K562 (cell line): ENCODE results near the gene MPZL1. TPM values are rescaled to one million over a fixed set of nuclear protein-coding genes. Genes with fewer than 3 reads are reported as not detected.

Experiments
- ATAC-seq: fragments of 200-7000 bp; cut with Tn5 transposase; 3 replicates; pipeline ENCODE4 v1.9.1; 2020; ENCODE audit warnings: moderate library complexity
- BruUV-seq: library from RNA; stranded (reverse); fragments of 400-500 nt; replicated peaks from 2 replicates; lab custom pipeline; 2021; lab: Mats Ljungman, UMichigan
- CTCF ChIA-PET: fragments of 300-600 bp; formaldehyde crosslinking; extraction: SDS; loops from one replicate; lab custom pipeline; 2021; ENCODE audit warnings: low intra/inter-chr PET ratio; lab: Yijun Ruan, JAX
- POLR2A ChIA-PET: fragments of 300-600, 350-650 bp; sonication (Branson Sonifier 250); formaldehyde crosslinking; extraction: SDS; loops from one replicate; lab custom pipeline; 2021; ENCODE audit warnings: antibody characterized with exemption, inconsistent platforms; lab: Yijun Ruan, JAX
- DNase-seq, 4 experiments: peaks; one replicate each; pipeline versions ENCODE4 v3.0.0 to v3.0.0-alpha.2; 2011 to 2018; ENCODE audit warnings: low spot score in 3 of 4, mixed read lengths in 3 of 4; ENCODE audit errors: extremely low read depth in 1 of 4
- FAIRE-seq: peaks from 2 replicates; lab custom pipeline; 2011; peaks lifted over from hg19 to GRCh38; lab: Jason Lieb, UNC
- H2AFZ ChIP-seq: 2 replicates; pipeline ENCODE4 v1.6.0; 2011; ENCODE audit warnings: low read depth, low read length, control low read depth, inconsistent platforms
- H3K27ac ChIP-seq: fragments of 200-600 bp; 3 replicates; pipeline ENCODE4 v1.8.0; 2011; ENCODE audit warnings: low read depth, mild to moderate bottlenecking, control low read depth, inconsistent platforms, low read length, moderate library complexity, mixed read lengths; ENCODE audit errors: extremely low read depth
- H3K27me3 ChIP-seq, 2 experiments: fragments of 300-600 bp in 1 of 2; 2 replicates in 1 of 2; 3 replicates in 1 of 2; pipeline versions ENCODE4 v1.6.0 to v1.8.0; 2011; ENCODE audit warnings: inconsistent platforms in 2 of 2, low read length in 2 of 2, mild to moderate bottlenecking in 1 of 2, mixed read lengths in 1 of 2, moderate library complexity in 1 of 2; ENCODE audit not compliant: control insufficient read depth in 2 of 2, insufficient read depth in 2 of 2
- H3K36me3 ChIP-seq: fragments of 300-600 bp; 3 replicates; pipeline ENCODE4 v1.8.0; 2011; ENCODE audit warnings: mild to moderate bottlenecking, low read length, inconsistent platforms; ENCODE audit not compliant: control insufficient read depth, insufficient read depth
- H3K4me1 ChIP-seq, 2 experiments: fragments of 200-600 bp in 1 of 2; replicated peaks in 1 of 2; 2 replicates in 1 of 2; 3 replicates in 1 of 2; pipeline versions ENCODE4 v1.5.1 to v1.8.0; 2011; ENCODE audit warnings: inconsistent platforms in 2 of 2, low read length in 2 of 2, mild to moderate bottlenecking in 1 of 2, mixed read lengths in 1 of 2, moderate library complexity in 1 of 2; ENCODE audit not compliant: control insufficient read depth in 2 of 2, insufficient read depth in 2 of 2
- H3K4me2 ChIP-seq: 2 replicates; pipeline ENCODE4 v1.6.1; 2011; ENCODE audit warnings: low read length, control low read depth, inconsistent platforms, mixed read lengths; ENCODE audit not compliant: insufficient read depth
- H3K4me3 ChIP-seq: fragments of 200-600 bp; sonication (generic), shearing (Covaris generic); 2 replicates; pipeline ENCODE4 v1.5.1; 2016; ENCODE audit warnings: control low read depth, inconsistent platforms
- H3K79me2 ChIP-seq: fragments of 200-600 bp; 3 replicates; pipeline ENCODE4 v1.8.0; 2011; ENCODE audit warnings: low read length, inconsistent platforms; ENCODE audit not compliant: control insufficient read depth, insufficient read depth
- H3K9ac ChIP-seq, 2 experiments: 2 replicates each; pipeline versions ENCODE4 v1.6.0 to v1.6.1; 2011; ENCODE audit warnings: low read depth in 2 of 2, low read length in 2 of 2, control low read depth in 1 of 2, inconsistent platforms in 1 of 2, mild to moderate bottlenecking in 1 of 2, mixed read lengths in 1 of 2; ENCODE audit not compliant: insufficient read depth in 1 of 2
- H3K9me1 ChIP-seq: one replicate; pipeline ENCODE4 v1.6.0; 2011; ENCODE audit warnings: inconsistent platforms, mild to moderate bottlenecking, low read length, moderate library complexity; ENCODE audit not compliant: control insufficient read depth, insufficient read depth
- H3K9me3 ChIP-seq: replicated peaks from 2 replicates; pipeline ENCODE4 v1.5.1; 2011; ENCODE audit warnings: low read depth, low read length, inconsistent platforms; ENCODE audit not compliant: control insufficient read depth, insufficient read depth
- H4K20me1 ChIP-seq: replicated peaks from 2 replicates; pipeline ENCODE4 v1.6.1; 2011; ENCODE audit warnings: low read length, inconsistent platforms, mixed read lengths; ENCODE audit not compliant: control insufficient read depth, insufficient read depth
- BACH1 ChIP-seq: fragments of 200-800 bp; sonication (Bioruptor generic); IDR thresholded peaks from 2 replicates; pipeline ENCODE4 v1.6.1; 2016; ENCODE audit warnings: missing genetic modification characterization, missing compliant biosample characterization
- DDX20 ChIP-seq: fragments of 450-650 bp; IDR thresholded peaks from 2 replicates; pipeline ENCODE4 v1.6.1; 2016; ENCODE audit warnings: missing genetic modification characterization, low read depth, mild to moderate bottlenecking, missing compliant biosample characterization, moderate library complexity
- NFIC ChIP-seq: fragments of 450-650 bp; IDR thresholded peaks from 2 replicates; pipeline ENCODE4 v1.6.1; 2017; ENCODE audit warnings: mild to moderate bottlenecking, inconsistent platforms
- POLR2AphosphoS5 ChIP-seq: IDR thresholded peaks from 2 replicates; pipeline ENCODE4 v1.6.1; 2011; ENCODE audit warnings: mild to moderate bottlenecking, low read depth, low read length, moderate library complexity; ENCODE audit not compliant: control insufficient read depth, insufficient read depth
- WGBS: fragments of 100-300 bp; shearing (Covaris generic); methylation state at CpG from one replicate; pipeline ENCODE4 v1.1.6; 2016; ENCODE audit warnings: low coverage, mixed read lengths; ENCODE audit not compliant: insufficient coverage; ENCODE audit errors: missing lambda C conversion rate; 5-methylcytosine and 5-hydroxymethylcytosine counted together
- in situ Hi-C: fragments of 300-500 bp; cut with MboI; formaldehyde crosslinking; loops from 4 replicates; pipeline ENCODE4 v1.15.0; 2018; ENCODE audit warnings: inconsistent platforms, mixed read lengths
- intact Hi-C: fragments of 100-400 bp; cut with micrococcal nuclease; formaldehyde crosslinking; loops from 2 replicates; pipeline ENCODE4 v1.14.2; 2022
- polyA plus RNA-seq, 8 experiments: library from polyadenylated mRNA; depleted of rRNA in 4 of 8; stranded (reverse) in 5 of 8; unstranded in 3 of 8; fragments of >200 nt; fragmentation: Nextera tagmentation in 2 of 8; fragmentation: Illumina TruSeq in 1 of 8; extraction: Ambion mirVana in 2 of 8; extraction: Trizol in 1 of 8; gene quantifications; 2 replicates each; pipeline versions ENCODE4 v1.2.1 to v1.2.3, GENCODE V29; 2011 to 2014; ENCODE audit warnings: inconsistent platforms in 1 of 8, missing spikeins in 1 of 8
- total RNA-seq, 7 experiments: library from RNA; depleted of rRNA in 6 of 7; stranded (reverse); fragments of >200 nt in 6 of 7; fragmentation: Illumina TruSeq in 2 of 7; extraction: Trizol in 2 of 7; gene quantifications; 2 replicates each; pipeline versions ENCODE4 v1.2.1 to v1.2.3, GENCODE V29; 2011 to 2021; ENCODE audit warnings: low replicate concordance in 1 of 7

The MPZL1 gene
- total and polyA plus RNA-seq, 9 of the 15 experiments (the other 6 are each of a cell fraction or from before 2014, with no cell fraction given) = 14.5 to 153 (median 66.5) TPM

- FAIRE-seq (no peak), ATAC-seq (no peak), DNase-seq (no peak)
- Histone ChIP-seq H3K4me3 (no peak overlapping the region), H2AFZ (no peak overlapping the region), H3K79me2 (no peaks in the 10 kb centered on the region), H3K9me1 (no peaks in the 10 kb centered on the region), H3K4me1 (no peaks in the 10 kb centered on the region; a peak in 1 of 5 replicates), H3K27me3 (no peaks in the 10 kb centered on the region), H3K4me2 (no peak overlapping the region), H3K9me3 (no peaks in the 10 kb centered on the region), H4K20me1 (no peaks in the 10 kb centered on the region), H3K36me3 (peaks cover 62% of the 10 kb centered on the region), H3K27ac (no peak overlapping the region), H3K9ac (no peak overlapping the region)
- intact Hi-C loops (no loop called here), in situ Hi-C loops (no loop called here)
- ChIA-PET POLR2A (interaction anchor here (1.2 to 2.2 kb wide), 3 partner anchors 8 to 13 kb away, joined by 4 to 8 read pairs (median 5); no protein-coding TSS in a partner anchor), CTCF (no interaction called here)
- WGBS = 66% methylated on average over 3 of the region's 3 CpGs
- TF ChIP-seq POLR2AphosphoS5 = no peak
- no peak for TF ChIP-seq BACH1 (tag)
- BruUV-seq = no TSS peak
Measured at GRCh38 chr1:167789501-167789900, 67.7 kb downstream of the MPZL1 start.

DNA sequence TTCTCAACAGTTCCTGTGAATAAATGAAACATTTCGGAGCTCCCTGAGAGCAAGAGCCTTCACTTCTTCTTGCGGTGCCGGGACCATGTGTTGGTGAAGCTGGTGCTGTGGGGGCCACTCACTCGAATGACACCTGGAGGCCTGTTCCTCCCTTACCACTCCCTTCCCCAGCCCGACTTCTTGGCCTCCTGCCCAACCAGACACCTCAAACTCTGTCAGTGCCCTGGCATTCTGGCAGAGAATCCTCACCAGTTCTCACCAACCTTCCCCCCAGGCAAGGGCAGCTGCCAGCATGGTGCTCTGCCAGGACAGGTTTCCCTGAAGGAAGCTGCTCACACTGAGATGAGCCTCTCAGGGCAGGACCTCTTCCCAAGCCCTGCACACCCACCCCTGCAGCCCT is 68.3 kb downstream of the MPZL1 start:
- peaks cover 57% of the 10 kb centered on the region for H3K36me3 ChIP-seq
- no peaks in the 10 kb centered on the region; a peak in 1 of 5 replicates for H3K4me1 ChIP-seq
- TF ChIP-seq NFIC (peak; percentile 29; the same call in 1 of the 2 replicates), DDX20 (tag) (no peak)
- TF ChIP-seq, all 486 proteins: peak for 1
- Histone ChIP-seq H3K4me2 (no peak overlapping the region), H3K27me3 (no peaks in the 10 kb centered on the region), H4K20me1 (no peaks in the 10 kb centered on the region), H3K9me1 (no peaks in the 10 kb centered on the region), H3K79me2 (no peaks in the 10 kb centered on the region), H3K4me3 (no peak overlapping the region), H3K9ac (peak overlapping the region in 1 of 2 experiments; percentile 37; a peak in 2 of 4 replicates), H2AFZ (no peak overlapping the region), H3K9me3 (no peaks in the 10 kb centered on the region), H3K27ac (no peak overlapping the region)
- 75% methylated on average over 5 of the region's 5 CpGs for WGBS
- BruUV-seq = no TSS peak
- intact Hi-C loops = no loop called here
- ATAC-seq (no peak), DNase-seq (no peak), FAIRE-seq (no peak)
- ChIA-PET POLR2A (interaction anchor here (1.2 to 2.2 kb wide), 3 partner anchors 9 to 14 kb away, joined by 4 to 8 read pairs (median 5); no protein-coding TSS in a partner anchor), CTCF (no interaction called here)
- in situ Hi-C loops = no loop called here
